ENCODE data around the gene UBL3.

DNA sequence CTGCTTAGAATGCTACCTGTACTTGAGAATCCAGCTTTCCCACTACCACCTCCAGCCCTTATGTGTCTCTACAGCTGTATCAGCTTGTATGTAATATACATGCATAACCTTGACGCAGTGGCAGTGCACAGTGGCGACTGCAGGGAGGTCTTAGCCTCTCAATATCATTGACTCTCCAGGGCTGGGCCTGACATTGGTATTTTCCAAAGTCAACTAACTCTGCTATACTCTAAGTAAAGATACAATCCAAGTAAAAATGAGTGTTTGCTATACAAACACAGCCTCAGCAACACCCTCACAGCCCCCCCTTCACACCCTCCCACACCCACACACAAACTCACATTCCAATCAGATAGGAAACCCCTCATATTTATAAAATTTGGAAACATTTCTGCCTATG lies 6.7 kb upstream of the UBL3 start:
- TF ChIP-seq, protein P1, sequence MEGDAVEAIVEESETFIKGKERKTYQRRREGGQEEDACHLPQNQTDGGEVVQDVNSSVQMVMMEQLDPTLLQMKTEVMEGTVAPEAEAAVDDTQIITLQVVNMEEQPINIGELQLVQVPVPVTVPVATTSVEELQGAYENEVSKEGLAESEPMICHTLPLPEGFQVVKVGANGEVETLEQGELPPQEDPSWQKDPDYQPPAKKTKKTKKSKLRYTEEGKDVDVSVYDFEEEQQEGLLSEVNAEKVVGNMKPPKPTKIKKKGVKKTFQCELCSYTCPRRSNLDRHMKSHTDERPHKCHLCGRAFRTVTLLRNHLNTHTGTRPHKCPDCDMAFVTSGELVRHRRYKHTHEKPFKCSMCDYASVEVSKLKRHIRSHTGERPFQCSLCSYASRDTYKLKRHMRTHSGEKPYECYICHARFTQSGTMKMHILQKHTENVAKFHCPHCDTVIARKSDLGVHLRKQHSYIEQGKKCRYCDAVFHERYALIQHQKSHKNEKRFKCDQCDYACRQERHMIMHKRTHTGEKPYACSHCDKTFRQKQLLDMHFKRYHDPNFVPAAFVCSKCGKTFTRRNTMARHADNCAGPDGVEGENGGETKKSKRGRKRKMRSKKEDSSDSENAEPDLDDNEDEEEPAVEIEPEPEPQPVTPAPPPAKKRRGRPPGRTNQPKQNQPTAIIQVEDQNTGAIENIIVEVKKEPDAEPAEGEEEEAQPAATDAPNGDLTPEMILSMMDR (IDR thresholded peaks at IDR 0.05), result no peak
- TF ChIP-seq SIN3A (IDR thresholded peaks at IDR 0.05; ENCODE audit: borderline replicate concordance, insufficient read depth, low read depth, low read length), result no peak
- TF ChIP-seq POLR2AphosphoS5 (IDR thresholded peaks at IDR 0.05; ENCODE audit: low read depth, low read length), result no peak
- no peak for TF ChIP-seq TCF7L2 (IDR thresholded peaks at IDR 0.05; ENCODE audit: low read depth, low read length)
- TF ChIP-seq, protein P2, sequence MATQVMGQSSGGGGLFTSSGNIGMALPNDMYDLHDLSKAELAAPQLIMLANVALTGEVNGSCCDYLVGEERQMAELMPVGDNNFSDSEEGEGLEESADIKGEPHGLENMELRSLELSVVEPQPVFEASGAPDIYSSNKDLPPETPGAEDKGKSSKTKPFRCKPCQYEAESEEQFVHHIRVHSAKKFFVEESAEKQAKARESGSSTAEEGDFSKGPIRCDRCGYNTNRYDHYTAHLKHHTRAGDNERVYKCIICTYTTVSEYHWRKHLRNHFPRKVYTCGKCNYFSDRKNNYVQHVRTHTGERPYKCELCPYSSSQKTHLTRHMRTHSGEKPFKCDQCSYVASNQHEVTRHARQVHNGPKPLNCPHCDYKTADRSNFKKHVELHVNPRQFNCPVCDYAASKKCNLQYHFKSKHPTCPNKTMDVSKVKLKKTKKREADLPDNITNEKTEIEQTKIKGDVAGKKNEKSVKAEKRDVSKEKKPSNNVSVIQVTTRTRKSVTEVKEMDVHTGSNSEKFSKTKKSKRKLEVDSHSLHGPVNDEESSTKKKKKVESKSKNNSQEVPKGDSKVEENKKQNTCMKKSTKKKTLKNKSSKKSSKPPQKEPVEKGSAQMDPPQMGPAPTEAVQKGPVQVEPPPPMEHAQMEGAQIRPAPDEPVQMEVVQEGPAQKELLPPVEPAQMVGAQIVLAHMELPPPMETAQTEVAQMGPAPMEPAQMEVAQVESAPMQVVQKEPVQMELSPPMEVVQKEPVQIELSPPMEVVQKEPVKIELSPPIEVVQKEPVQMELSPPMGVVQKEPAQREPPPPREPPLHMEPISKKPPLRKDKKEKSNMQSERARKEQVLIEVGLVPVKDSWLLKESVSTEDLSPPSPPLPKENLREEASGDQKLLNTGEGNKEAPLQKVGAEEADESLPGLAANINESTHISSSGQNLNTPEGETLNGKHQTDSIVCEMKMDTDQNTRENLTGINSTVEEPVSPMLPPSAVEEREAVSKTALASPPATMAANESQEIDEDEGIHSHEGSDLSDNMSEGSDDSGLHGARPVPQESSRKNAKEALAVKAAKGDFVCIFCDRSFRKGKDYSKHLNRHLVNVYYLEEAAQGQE (IDR thresholded peaks at IDR 0.05; ENCODE audit: insufficient read depth in 1 of 2, low read depth in 2 of 2, low read length in 1 of 2), result no peak
